T47D (cell line): ENCODE measurements around the gene RPS5.
"Not testable (repeated sequence)": the region's sequence is repeated elsewhere in the genome, so short reads cannot be mapped to it uniquely, and the experiment has no call there.

Experiments used
- DNase-seq, 2 experiments: peaks; one replicate each; pipeline versions ENCODE4 v3.0.0 to v3.0.0-alpha.2; 2011 to 2012; ENCODE audit warnings: low read depth in 1 of 2, low spot score in 1 of 2
- JUND ChIP-seq: IDR thresholded peaks from 2 replicates; pipeline ENCODE4 v1.6.1; 2012; ENCODE audit warnings: low read depth
- in situ Hi-C: cut with HindIII; loops from 2 replicates; pipeline ENCODE4 v1.10.0; 2016; ENCODE audit warnings: low sequenced_read_pairs, low pct_unique_long_range_greater_than_20kb

RPS5 gene

DNA sequence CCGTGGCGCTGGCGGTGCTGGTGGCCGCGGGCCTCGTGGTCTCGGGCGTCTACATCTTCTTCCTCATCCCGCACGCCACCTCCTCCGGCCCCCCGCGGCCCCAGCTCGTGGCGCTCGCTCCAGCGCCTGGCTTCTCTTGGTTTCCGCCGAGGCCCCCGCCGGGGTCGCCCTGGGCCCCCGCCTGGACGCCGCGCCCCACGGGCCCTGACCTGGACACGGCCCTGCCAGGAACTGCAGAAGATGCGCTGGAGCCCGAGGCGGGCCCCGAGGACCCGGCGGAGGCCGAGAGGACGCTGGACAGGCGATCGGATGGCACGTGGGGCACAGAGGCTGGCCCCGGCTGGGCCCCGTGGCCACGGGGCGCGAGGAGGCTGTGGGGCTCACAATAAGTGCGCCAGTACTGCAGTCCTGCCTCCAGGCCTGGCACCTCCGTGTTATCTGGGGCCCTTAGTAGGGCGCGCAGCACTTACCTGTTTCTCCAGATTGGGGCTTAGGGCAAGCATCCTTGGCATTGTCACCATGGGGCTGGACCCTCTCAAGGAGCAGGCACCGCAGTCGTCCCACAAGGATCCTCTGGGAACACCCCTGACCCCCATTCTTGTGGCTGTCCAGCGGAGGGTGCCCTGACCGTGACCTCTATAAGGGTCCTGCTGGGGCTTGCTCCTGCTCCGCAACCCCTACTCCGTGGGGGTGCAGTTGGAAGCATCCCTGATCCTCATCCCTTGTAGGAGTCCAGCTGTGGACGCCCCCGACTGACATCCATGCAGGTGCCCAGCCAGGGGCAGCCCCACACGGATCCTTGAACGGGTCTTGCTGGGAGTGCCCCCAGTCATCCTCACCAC, 9.8 kb downstream of the RPS5 start:
- no peak for TF ChIP-seq JUND
- DNase-seq: no peak
- in situ Hi-C loops: no loop called here

DNA sequence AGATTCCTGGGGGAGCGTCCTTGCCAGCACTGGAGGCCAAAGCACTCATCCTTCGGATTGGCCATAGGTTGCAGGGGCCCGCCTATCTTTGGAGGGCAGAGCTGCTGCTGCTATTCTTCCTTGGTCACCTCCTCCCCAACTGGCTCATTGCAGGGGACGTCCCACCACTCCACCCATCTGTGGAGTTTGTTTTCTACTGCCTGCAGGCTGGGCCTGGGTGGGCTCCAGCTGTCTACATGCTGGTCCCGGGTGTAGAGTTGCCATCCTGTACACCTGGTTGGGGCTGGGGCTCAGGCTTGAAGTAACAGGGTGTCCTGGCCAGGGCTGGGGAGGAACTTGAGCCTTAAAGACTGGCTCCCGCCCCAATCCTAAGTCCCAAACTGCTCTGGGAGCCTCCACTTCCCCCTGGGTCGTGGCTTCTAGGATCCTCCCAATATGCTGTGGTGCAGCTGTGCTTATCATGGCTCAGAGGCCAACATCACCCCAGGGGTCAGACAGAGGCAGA, 10.5 kb downstream of the RPS5 start:
- no peak for DNase-seq
- no peak for TF ChIP-seq JUND
- in situ Hi-C loops: no loop called here

DNA sequence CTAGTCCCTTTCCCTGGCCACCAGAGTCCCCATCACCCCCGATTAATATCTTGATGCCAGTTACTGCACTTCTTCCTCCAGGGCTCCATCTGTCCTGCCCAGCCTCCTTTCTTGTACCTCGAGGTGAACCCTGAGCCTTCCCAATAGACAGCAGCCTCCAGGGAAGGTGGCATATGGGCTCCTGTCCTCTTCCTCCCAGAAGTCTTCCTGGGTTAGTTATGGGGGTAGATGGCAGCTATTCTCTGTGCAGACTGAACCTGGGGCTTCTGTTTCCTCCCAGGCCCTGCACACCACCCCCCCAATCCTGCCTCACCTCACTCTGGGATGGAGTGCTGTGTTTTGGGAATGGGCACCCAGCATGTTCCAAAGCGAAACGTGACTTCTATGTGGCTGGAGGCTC, 11.0 kb downstream of the RPS5 start:
- TF ChIP-seq JUND: no peak
- in situ Hi-C loops: no loop called here
- no peak for DNase-seq

DNA sequence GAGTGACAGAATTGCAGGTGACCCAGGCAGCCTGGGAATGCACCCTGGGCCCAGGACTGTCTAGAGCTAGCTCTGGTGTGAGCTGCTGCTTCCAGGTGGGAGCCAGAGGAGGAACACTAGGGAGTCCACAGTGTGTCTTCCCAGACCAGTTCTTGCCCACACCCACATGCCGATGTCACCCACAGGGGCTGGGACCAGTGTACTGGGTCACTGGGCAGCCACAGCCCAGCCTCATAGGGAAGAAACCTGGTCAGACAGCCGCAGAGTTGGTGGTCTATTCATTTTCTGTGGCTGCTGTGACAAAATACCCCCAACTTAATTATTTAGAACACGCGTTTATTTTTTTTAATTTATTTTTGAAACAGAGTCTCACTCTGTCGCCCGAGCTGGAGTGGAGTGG, 11.5 kb downstream of the RPS5 start:
- in situ Hi-C loops: no loop called here
- no peak for DNase-seq
- TF ChIP-seq JUND: no peak

DNA sequence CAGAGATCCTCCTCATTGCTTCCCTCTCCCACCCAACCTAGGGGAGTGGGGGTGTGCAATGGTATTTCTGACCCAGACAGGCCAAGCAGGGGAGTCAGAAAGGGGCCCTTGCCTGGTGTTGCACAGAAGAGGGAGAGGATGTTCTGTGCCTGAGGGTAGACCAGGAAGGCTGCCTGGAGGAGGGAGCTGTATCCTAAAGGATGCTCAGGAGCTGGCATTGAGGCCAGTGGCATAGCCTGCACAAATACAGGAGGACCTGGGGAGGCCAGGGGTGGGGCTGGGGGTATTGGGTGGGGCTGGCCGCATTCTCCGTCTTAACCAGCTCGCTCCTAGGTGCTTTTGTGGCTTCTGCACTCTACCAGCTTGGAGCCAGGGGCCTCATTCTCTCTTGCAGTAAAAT, 12.8 kb downstream of the RPS5 start:
- in situ Hi-C loops: no loop called here
- TF ChIP-seq JUND: no peak
- DNase-seq: no peak

GRCh38 chr19:58400316-58400915, 13.3 kb downstream of the RPS5 start:
- in situ Hi-C loops: no loop called here
- no peak for DNase-seq
- TF ChIP-seq JUND: no peak

GRCh38 chr19:58400916-58401839, 14.1 kb downstream of the RPS5 start:
- peak; percentile 98 to 99 for DNase-seq
- in situ Hi-C loops: no loop called here
- no peak for TF ChIP-seq JUND

- no peak for DNase-seq
- no peak for TF ChIP-seq JUND
Measured at GRCh38 chr19:58401840-58402421, 14.9 kb downstream of the RPS5 start.

DNA sequence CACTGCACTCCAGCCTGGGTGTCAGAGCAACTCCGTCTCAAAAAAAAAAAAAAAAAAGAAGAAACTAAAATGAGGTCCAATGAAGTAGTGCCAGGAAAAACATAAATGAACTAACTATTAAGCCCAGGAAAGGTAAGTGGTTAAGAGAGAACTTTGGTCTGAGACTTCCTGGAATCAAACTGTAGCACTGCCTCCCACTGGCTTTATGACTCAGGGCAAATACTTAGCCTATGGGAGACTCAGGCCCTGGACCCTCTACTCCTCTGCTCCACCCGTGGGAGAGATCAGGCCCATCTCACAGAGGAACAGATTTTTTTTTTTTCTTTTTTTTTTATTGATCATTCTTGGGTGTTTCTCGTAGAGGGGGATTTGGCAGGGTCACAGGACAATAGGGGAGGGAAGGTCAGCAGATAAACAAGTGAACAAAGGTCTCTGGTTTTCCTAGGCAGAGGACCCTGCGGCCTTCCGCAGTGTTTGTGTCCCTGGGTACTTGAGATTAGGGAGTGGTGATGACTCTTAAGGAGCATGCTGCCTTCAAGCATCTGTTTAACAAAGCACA, 16.9 kb downstream of the RPS5 start:
- DNase-seq, in situ Hi-C loops: not testable (repeated sequence)

More at GRCh38 chr19:58401840-58402421, 14.9 kb downstream of the RPS5 start:
- in situ Hi-C loops: no loop called here

DNA sequence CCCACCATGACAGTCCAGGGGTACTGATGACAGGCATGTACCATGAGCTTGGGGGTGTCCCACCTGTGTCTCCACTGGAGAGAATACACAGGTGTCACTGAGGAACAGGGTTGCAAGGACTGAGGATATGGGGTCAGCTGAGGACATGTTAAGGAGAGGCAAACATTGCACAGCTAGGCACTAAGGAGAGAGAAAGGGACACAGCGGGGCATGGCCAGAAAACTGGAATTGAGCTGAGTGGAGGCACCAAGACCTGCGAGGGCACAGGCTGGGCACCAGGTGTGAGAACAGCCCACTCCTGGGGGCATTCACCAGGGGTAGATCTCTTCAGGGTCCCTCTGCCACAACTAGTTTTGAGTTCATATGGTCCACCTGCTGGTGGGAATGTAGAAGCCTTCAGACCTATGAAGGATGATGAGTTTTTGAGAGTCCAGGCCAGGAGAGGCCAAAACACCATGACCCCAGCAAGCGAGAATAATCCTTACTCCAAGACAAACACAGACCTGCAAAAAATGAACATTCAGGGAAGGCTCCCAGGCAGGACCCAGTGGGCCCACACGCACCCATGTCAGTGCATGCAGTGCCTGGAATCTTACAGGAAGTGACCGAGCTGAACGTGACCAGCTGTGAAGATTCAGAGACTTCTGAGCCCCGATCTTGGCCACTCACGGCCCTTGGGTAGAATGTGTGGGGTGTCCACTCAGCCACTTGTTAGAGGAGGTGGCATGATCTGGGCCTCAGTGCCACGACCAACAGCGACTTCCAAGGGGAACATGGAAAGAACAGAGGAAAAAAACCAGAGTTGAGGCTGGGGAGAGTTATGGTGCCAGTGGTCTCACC, 20.0 kb downstream of the RPS5 start:
- peak in 1 of 2 experiments; percentile 48 for DNase-seq
- no peak for TF ChIP-seq JUND
- in situ Hi-C loops: no loop called here

DNA sequence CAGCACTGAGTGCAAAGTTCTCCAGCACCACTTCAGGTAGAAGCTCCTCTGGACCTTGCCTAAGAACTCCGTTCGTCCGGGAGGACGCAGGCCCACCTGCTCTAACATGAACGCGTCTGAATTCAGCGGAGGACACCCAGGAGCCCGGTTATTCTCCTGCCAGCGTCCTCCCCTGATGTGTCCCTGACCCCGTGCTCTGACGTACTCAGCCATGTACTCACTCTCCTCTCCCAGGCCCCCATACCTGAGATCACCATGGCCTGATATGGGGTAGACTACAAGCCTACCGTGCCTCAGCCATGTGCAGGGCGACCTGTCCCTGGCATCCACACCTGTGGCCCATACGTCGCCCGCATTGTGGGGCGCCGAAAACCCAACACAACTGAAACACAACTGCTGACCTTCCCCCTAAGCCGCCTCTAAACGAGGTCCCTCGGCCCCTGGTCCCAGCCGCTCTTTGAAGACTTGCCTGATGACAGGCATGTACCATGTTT, 20.6 kb downstream of the RPS5 start:
- no peak for DNase-seq
- no peak for TF ChIP-seq JUND
- in situ Hi-C loops: no loop called here
